ENCODE results near the gene BIRC7.

BIRC7 gene

GRCh38 chr20:63272105-63273058, 36.7 kb downstream of the BIRC7 start, which contains the start of gene ARFGAP1:
Gene ARFGAP1, plus strand, starts transcription at chr20:63272813. Its CDS starts 2,768 bp downstream, at chr20:63275581.
- Histone ChIP-seq H3K9ac (peak within 1 kb of the TSS; percentile 85 to 93 (median 89)), H3K4me2 (peak within 1 kb of the TSS; percentile 89 to 100 (median 97)), H3K27me3 (peaks cover 0 to 19% (median 12%) of the 10 kb centered on the region in 11 experiments; a peak in 11 of 22 replicates), H3K4me3 (peak within 1 kb of the TSS; percentile 86 to 97 (median 93)), H3K27ac (peak within 1 kb of the TSS; percentile 65 to 86 (median 81)), H3K9me3 (replicated peaks in 1 of 11) (no peaks in the 10 kb centered on the region), H4K20me1 (peaks cover 39 to 44% (median 42%) of the 10 kb centered on the region in 11 experiments), H3K36me3 (peaks cover 20 to 30% (median 23%) of the 10 kb centered on the region in 11 experiments), H3K4me1 (peaks cover 19 to 43% (median 34%) of the 10 kb centered on the region in 10 experiments)
- no peak for TF ChIP-seq Cebpa-rat (IDR thresholded peaks at IDR 0.05)

DNA sequence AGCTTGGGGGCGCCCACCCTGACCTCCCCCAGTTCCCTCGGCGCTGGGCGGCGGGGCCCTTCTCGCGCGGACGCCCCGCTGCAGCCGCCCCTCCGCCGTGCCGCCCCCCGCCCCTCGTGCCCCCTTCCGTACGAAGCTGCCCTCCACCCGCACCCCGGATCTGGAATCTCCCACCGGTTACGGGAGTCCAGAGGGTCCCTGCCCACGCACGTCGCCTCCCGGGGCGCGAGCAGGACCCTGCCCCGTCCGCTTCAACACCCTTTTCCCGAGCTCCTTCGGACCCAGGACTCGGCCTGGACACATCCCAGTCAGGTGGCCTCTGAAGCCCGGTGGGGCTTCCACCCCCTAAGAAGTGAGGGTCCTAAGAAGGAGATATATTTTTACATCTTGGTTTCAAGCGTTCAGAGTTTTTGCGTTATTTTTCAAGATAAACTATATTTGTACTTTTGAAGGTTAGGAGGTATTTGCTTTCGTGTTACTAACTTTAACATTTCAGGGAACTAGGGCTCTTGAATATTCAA, 37.4 kb downstream of the BIRC7 start:
- Histone ChIP-seq H3K27me3 (peaks cover 0 to 19% (median 11%) of the 10 kb centered on the region in 11 experiments; a peak in 11 of 22 replicates), H3K27ac (peak overlapping the region; percentile 65 to 86 (median 81)), H4K20me1 (peaks cover 45 to 52% (median 47%) of the 10 kb centered on the region in 11 experiments), H3K4me2 (peak overlapping the region; percentile 89 to 100 (median 97)), H3K36me3 (peaks cover 27 to 38% (median 31%) of the 10 kb centered on the region in 11 experiments), H3K9ac (peak overlapping the region; percentile 85 to 93 (median 89)), H3K9me3 (replicated peaks in 1 of 11) (no peaks in the 10 kb centered on the region), H3K4me1 (peaks cover 27 to 42% (median 34%) of the 10 kb centered on the region in 10 experiments), H3K4me3 (peak overlapping the region; percentile 86 to 97 (median 93))
- no peak for TF ChIP-seq Cebpa-rat (IDR thresholded peaks at IDR 0.05)

GRCh38 chr20:63273635-63274380, 38.1 kb downstream of the BIRC7 start:
- H3K4me3 ChIP-seq: peak overlapping the region; percentile 86 to 97 (median 93)
- H3K9me3 ChIP-seq (replicated peaks in 1 of 11): no peaks in the 10 kb centered on the region
- peaks cover 0 to 19% (median 11%) of the 10 kb centered on the region in 11 experiments; a peak in 11 of 22 replicates for H3K27me3 ChIP-seq
- peaks cover 34 to 42% (median 39%) of the 10 kb centered on the region in 10 experiments for H3K4me1 ChIP-seq
- peaks cover 46 to 59% (median 54%) of the 10 kb centered on the region in 11 experiments for H4K20me1 ChIP-seq
- no peak for TF ChIP-seq Cebpa-rat (IDR thresholded peaks at IDR 0.05)
- H3K27ac ChIP-seq: peak overlapping the region in 10 of 11 experiments; percentile 65 to 86 (median 81); a peak in 20 of 22 replicates
- H3K4me2 ChIP-seq: peak overlapping the region; percentile 89 to 100 (median 97)
- peaks cover 34 to 44% (median 37%) of the 10 kb centered on the region in 11 experiments for H3K36me3 ChIP-seq
- peak overlapping the region; percentile 85 to 93 (median 89) for H3K9ac ChIP-seq

- H3K27me3 ChIP-seq: peaks cover 0 to 19% (median 11%) of the 10 kb centered on the region in 11 experiments; a peak in 11 of 22 replicates
- no peak for TF ChIP-seq Cebpa-rat (IDR thresholded peaks at IDR 0.05)
- H3K9me3 ChIP-seq (replicated peaks in 1 of 11): no peaks in the 10 kb centered on the region
- H3K4me1 ChIP-seq: peaks cover 34 to 50% (median 45%) of the 10 kb centered on the region in 10 experiments
- peak overlapping the region in 10 of 11 experiments; percentile 18 to 92 (median 40); a peak in 12 of 22 replicates for H3K9ac ChIP-seq
- no peak overlapping the region for H3K4me3 ChIP-seq
- H4K20me1 ChIP-seq: peaks cover 46 to 66% (median 61%) of the 10 kb centered on the region in 11 experiments
- H3K36me3 ChIP-seq: peaks cover 42 to 51% (median 45%) of the 10 kb centered on the region in 11 experiments
- H3K4me2 ChIP-seq: peak overlapping the region; percentile 30 to 100 (median 96); a peak in 20 of 22 replicates
- H3K27ac ChIP-seq: no peak overlapping the region
Observed at GRCh38 chr20:63274381-63275228, 38.9 kb downstream of the BIRC7 start.

DNA sequence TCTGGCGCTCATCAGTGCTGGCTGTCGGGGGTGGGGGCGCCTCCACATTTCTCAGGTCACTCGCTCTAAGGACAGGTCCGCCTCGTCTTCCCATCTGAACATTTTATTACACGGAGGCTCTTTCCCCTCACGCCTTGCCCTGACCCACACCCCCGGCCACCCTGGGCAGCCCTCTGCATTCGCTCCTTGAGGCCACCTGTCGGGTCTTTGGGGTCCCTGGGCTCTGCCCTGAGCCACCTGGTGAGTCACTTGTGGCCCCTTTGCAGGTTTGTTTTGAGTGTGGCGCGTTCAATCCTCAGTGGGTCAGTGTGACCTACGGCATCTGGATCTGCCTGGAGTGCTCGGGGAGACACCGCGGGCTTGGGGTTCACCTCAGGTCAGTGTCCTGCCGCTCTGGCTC, 40.1 kb downstream of the BIRC7 start:
- Histone ChIP-seq H3K36me3 (peaks cover 47 to 63% (median 55%) of the 10 kb centered on the region in 11 experiments), H3K4me1 (peaks cover 42 to 62% (median 57%) of the 10 kb centered on the region in 10 experiments), H4K20me1 (peaks cover 50 to 79% (median 73%) of the 10 kb centered on the region in 11 experiments), H3K9me3 (replicated peaks in 1 of 11) (no peaks in the 10 kb centered on the region), H3K4me3 (no peak overlapping the region), H3K27me3 (peaks cover 0 to 13% (median 11%) of the 10 kb centered on the region in 11 experiments; a peak in 11 of 22 replicates), H3K4me2 (no peak overlapping the region), H3K27ac (no peak overlapping the region), H3K9ac (0 out of 22 replicates have a peak overlapping the region, but pooled peaks of 1 of the 11 experiments have one; percentile 19)
- TF ChIP-seq Cebpa-rat (IDR thresholded peaks at IDR 0.05): no peak

DNA sequence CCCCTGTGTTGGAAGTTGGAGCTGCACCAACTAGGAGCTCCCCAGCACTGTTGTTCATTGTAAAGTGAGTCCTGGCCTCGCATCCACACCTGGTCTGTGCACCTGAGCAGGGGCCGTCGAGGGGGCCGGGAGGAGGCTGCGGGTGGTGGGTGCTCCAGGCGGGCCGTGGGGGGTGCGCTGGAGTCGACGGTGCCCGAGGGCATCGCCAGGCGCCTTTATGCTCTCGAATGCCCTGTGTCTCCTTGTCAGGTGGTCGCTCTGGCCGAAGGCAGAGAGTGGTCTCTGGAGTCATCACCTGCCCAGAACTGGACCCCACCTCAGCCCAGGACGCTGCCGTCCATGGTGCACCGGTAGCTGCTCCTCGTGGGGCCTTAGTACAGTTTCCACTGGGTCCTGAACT, 41.3 kb downstream of the BIRC7 start:
- H3K36me3 ChIP-seq: peaks cover 47 to 75% (median 65%) of the 10 kb centered on the region in 11 experiments
- peaks cover 49 to 71% (median 65%) of the 10 kb centered on the region in 10 experiments for H3K4me1 ChIP-seq
- H3K4me3 ChIP-seq: no peak overlapping the region
- peaks cover 0 to 2% (median 2%) of the 10 kb centered on the region in 11 experiments; a peak in 11 of 22 replicates for H3K27me3 ChIP-seq
- no peaks in the 10 kb centered on the region for H3K9me3 ChIP-seq (replicated peaks in 1 of 11)
- H3K9ac ChIP-seq: 0 out of 22 replicates have a peak overlapping the region, but pooled peaks of 1 of the 11 experiments have one; percentile 6
- H3K27ac ChIP-seq: no peak overlapping the region
- H4K20me1 ChIP-seq: peaks cover 50 to 90% (median 84%) of the 10 kb centered on the region in 11 experiments
- TF ChIP-seq Cebpa-rat (IDR thresholded peaks at IDR 0.05): no peak
- no peak overlapping the region for H3K4me2 ChIP-seq

DNA sequence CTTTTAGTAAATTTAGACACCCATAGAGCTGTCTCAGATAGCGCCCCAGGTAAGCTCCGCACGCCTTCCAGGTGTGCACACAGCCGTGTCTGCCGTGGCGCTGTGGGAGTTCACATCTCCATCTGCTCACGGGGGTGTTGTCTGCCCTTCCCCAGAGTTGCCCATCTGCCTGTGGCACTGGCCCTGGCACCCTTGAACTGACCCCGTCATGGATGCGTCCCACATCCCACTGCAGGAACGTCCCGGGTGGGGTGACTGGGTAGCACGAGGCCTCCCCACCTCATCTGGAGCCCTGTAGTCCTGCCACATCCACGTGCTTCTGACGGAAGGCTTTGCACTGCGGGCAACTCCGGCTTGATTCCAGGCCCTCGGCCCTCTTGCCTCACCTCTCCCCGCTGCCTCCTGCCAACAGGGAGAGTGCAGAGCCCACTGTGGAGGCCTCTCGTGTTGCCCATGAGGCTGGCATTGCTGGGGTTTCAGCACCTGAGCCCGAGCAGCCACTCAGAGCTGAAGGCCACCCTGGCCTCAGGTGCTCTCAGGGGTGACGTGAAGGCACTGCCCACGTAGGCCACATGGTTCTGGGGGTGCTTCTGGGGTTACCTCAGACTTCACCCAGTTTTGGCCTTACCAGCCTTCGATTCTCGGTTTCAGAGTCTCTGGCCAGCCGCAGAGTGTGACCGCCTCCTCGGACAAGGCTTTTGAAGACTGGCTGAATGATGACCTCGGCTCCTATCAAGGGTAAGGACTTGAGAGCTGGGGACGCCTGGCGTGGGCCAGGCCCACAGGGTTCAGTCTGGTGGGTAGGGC, 42.0 kb downstream of the BIRC7 start:
- TF ChIP-seq Cebpa-rat (IDR thresholded peaks at IDR 0.05): no peak
- Histone ChIP-seq H3K27ac (no peak overlapping the region), H3K27me3 (no peaks in the 10 kb centered on the region), H3K9me3 (replicated peaks in 1 of 11) (no peaks in the 10 kb centered on the region), H3K4me2 (peak overlapping the region in 10 of 11 experiments; percentile 13 to 98 (median 78); a peak in 20 of 22 replicates), H3K4me1 (peaks cover 54 to 75% (median 70%) of the 10 kb centered on the region in 10 experiments), H3K36me3 (peaks cover 47 to 82% (median 71%) of the 10 kb centered on the region in 11 experiments), H4K20me1 (peaks cover 55 to 97% (median 92%) of the 10 kb centered on the region in 11 experiments), H3K4me3 (no peak overlapping the region; a peak in 1 of 20 replicates), H3K9ac (peak overlapping the region in 2 of 11 experiments; percentile 19 to 47; a peak in 4 of 22 replicates)

All from BLaER1 treated with 17β-estradiol and CSF1 and Interleukin-3, amounts not matched to agents 10 nM and 100 nM (cell line).